Suprapubic skin (tissue), 3 donors: ENCODE results near the gene GPC4.

Experiments
- POLR2AphosphoS5 ChIP-seq, 3 donors: sonication (generic); formaldehyde crosslinking; IDR thresholded peaks; one replicate each; pipeline ENCODE4 v1.6.1; 2017; ENCODE audit warnings: antibody characterized with exemption in 3 of 3
- TF ChIP-seq, protein P1 (sequence below), 2 donors: fragments of 200-600 bp in 1 of 2; fragments of 450-650 bp in 1 of 2; sonication (generic) in 1 of 2; IDR thresholded peaks; one replicate each; pipeline ENCODE4 v1.5.1; 2016 to 2019; ENCODE audit warnings: antibody characterized with exemption in 2 of 2, mild to moderate bottlenecking in 1 of 2, moderate library complexity in 1 of 2

DNA sequence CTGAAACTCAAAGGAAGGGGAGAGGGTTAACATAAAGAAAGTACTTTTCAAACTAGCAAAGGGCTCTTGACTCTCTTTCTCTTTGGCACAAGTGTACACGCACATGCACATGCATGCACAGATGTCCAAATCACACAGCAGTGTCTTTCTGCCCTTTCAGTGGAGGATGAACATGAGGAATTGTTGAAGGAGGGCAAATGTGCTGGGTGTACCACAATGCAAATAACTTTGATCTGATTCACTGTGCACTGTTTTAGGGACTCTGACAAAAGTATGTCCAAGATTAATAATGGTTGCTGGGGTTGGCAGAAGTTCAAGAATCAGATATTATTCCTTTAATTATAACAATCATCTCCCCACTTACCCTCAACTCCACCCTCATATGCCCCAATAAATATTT, 93.8 kb downstream of the GPC4 start:
- TF ChIP-seq, protein P1, sequence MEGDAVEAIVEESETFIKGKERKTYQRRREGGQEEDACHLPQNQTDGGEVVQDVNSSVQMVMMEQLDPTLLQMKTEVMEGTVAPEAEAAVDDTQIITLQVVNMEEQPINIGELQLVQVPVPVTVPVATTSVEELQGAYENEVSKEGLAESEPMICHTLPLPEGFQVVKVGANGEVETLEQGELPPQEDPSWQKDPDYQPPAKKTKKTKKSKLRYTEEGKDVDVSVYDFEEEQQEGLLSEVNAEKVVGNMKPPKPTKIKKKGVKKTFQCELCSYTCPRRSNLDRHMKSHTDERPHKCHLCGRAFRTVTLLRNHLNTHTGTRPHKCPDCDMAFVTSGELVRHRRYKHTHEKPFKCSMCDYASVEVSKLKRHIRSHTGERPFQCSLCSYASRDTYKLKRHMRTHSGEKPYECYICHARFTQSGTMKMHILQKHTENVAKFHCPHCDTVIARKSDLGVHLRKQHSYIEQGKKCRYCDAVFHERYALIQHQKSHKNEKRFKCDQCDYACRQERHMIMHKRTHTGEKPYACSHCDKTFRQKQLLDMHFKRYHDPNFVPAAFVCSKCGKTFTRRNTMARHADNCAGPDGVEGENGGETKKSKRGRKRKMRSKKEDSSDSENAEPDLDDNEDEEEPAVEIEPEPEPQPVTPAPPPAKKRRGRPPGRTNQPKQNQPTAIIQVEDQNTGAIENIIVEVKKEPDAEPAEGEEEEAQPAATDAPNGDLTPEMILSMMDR (IDR thresholded peaks at IDR 0.05): no peak
- TF ChIP-seq POLR2AphosphoS5 (IDR thresholded peaks at IDR 0.05): no peak
